Ovary (tissue), 3 donors: Measurements from ENCODE around the gene FNTB.

Source experiments
- CTCF ChIP-seq, 3 donors: fragments of 450-650 bp in 2 of 3; fragments of 200-600 bp in 1 of 3; IDR thresholded peaks; one replicate each; pipeline versions ENCODE4 v1.5.1 to v1.8.0; 2016 to 2022; ENCODE audit warnings: antibody characterized with exemption in 3 of 3, mild to moderate bottlenecking in 1 of 3
- EP300 ChIP-seq: sonication (generic); formaldehyde crosslinking; IDR thresholded peaks from one replicate; pipeline ENCODE4 v1.6.1; 2017; ENCODE audit warnings: antibody characterized with exemption
- donor health status: DM: no; HTN: no; CAD: no.

- TF ChIP-seq CTCF (IDR thresholded peaks at IDR 0.05) (no peak), EP300 (no peak)
These were observed 16.7 kb downstream of the FNTB start for GRCh38 chr14:65003394-65003793.
